GM18502 (cell line): ENCODE results near the gene KIAA1755.

Source experiments
- ATAC-seq: cut with Tn5 transposase; IDR thresholded peaks from one replicate; pipeline ENCODE4 v1.9.1; 2021; ENCODE audit warnings: mild to moderate bottlenecking; ENCODE audit not compliant: unreplicated experiment, poor library complexity

The KIAA1755 gene

DNA sequence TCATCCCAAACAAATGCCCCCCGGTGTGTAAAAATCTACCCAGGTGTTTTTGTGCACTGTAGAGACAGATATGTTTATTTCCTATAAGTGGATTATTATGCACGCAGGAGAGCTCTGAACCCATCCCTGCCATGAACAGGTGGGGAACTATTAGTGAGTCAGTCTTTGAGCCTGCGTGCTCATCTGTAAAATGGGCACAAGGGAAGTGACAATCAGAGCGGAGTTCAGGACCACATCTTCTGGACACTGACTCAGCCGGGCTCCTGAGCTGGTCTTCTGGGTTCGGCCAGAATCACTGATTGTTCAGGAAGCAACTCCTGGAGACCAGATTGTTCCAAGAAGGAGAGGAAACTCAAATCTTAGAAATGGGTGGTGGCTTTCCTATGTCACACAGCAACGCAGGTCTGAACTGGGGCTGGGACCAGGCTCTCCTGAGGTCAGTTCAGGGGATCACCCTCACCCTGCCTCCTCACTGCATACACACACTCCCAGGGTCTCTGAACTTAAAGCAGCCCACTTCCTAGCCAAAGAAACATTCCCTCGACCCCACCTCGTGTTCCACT is 68.1 kb downstream of the KIAA1755 start:
- no peak for ATAC-seq

DNA sequence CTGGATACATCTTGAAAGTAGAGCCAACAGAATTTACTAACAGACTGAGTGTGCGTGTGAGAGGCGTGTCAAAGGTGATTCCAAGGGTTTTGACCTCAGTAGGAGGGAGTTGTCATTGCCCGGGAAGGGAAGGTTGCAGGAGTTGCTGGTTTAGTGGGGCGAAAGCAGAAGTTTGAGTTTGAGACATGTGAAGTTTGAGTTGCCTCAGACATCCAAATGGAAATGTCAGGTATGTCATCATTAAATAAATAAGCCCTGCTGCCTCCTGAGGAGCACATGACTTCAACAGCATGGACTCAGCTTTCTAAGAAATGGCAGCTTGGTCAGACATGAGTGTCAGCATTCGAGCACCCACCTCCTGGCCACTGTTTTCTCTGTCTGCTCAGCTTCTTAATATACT is 68.9 kb downstream of the KIAA1755 start:
- no peak for ATAC-seq

DNA sequence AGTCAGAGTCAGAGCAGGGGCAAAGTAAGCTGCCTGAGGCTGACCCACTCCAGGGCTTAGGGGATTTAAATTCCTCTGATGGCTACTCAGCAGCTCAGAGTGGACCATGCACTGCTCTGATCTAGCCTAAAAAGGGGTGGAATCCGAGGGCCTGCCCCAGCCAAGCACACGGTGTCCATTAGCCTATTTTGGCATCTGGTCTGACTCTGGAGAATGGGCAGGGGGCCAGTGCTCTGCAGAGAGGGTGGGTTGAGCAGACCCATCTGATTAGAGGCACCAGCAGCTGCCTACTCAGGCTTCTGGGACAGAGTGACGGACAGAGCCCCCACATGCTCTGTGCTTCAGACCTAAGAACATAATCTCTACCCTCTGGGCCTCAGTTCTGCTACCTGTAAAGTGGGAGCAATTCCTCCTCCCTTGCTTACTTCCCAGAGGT is 69.6 kb downstream of the KIAA1755 start:
- no peak for ATAC-seq

DNA sequence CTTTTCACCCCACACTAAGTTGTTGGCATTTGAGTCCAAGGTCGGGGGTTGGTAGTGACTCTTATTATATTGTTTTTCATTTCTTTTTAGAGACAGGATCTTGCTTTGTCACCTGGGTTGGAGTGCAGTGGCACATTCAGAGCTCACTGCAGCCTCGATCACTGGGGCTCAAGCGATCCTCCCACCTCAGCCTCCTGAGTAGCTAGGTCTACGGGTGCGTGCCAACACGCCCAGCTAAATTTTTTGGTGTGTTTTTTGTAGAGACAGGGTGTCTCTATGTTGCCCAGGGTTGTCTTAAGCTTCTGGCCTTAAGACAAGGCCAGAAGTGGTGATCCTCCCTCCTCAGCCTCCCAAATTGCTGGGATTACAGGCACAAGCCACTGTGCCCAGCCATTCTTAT is 70.4 kb downstream of the KIAA1755 start:
- ATAC-seq = no peak

DNA sequence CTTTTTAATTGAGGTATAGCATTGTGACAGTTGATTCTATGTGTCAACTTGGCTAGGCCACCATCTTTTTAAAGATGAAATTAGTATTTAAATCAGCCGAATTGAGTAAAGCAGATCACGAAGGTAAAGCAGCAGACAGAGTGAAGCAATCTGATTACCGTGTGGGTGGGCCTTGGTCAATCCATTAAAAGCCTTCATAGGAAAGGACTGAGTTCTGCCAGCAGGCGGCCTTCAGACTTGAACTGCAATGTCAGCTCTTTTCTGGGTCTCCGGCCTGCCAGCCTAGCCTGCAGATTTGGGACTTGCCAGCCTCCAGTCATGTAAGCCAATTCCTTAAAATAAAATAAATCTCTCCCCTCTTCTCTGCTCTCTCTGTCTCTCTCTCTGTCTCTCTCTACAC is 73.0 kb downstream of the KIAA1755 start:
- ATAC-seq = no peak

DNA sequence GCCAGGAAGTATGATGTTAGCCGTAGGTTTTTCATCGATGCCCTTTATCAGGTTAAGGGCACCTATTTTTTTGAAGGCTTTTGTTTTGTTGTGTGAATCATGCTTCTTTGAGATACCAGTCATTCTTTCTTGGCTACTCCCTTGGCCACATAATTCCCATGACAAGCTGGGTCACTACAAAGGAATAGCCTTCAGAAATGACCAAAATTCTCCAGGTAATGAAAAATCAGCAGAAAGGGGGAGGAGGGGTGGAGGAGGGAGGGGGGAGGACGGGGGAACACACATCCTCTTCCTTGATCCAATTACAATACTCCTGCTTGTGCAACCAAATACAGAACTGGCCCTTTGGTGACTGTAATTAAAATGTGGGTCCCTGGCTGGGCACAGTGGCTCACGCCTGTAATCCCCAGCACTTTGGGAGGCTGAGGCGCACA is 73.7 kb downstream of the KIAA1755 start:
- ATAC-seq = no peak

DNA sequence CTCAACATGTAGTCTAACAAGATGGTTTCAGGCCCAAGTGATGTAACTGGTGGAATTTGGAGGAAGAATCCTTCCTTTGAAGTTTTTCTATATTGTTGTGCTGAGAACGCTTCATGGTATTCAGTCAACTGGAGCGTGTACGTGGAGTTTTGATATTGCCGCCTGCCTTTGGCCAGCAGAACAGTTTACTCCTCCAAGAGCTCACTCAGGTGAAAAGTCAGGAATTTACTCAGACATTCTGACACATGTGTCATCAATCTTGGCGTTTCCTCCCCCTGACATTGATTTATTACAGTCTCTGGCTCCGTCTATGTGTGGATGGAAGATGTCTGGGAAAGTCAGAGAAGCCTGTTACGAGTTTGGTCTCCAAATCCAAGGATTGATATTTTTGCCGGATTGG is 76.4 kb downstream of the KIAA1755 start:
- no peak for ATAC-seq

DNA sequence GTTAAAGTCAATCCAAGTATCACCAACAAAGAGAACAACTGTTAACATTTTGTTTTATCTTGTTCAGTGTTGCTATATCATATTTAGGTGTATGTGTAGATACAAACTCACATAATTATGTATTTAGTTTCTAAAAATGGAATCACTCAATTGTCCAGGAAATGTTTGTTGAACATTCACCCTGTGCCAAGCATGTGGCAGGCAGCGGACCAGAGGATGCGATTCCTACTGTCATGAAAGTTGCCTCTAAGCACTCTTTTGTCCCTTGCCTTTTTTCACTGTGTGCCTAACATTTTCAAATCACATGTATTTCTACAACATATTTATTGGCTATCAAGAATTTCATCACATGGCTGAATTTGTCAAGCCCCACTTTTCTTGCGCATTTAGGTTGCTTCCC is 78.6 kb downstream of the KIAA1755 start:
- no peak for ATAC-seq

DNA sequence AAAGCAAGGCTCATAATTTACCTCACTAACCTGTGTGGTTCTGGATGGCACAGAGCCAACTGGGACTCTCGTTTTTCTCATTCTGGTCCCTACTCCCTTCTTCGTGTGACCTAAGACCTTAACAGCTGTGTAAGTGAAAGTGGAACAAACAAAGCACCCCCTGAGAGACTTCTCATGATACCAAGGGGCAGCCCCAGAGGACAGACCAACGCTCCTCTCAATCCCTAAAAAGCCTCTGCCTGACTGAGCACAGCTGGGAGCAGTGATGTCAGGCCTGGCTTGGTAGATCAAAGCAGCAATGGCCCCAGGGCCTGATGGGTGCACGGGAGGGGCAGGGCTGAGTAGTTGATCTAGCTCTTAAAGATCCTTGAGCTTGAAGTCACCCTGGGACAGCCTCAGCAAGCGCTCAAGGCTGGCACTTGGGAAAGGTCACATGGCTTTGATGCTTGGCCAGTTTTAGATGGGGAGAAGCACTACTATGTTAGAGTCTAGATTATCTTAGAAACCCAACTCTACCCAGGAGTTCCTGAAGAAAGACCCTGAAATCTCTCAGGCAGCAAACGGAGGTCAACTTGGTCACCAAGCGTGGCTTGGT is 79.2 kb downstream of the KIAA1755 start:
- ATAC-seq = peak; percentile 68

DNA sequence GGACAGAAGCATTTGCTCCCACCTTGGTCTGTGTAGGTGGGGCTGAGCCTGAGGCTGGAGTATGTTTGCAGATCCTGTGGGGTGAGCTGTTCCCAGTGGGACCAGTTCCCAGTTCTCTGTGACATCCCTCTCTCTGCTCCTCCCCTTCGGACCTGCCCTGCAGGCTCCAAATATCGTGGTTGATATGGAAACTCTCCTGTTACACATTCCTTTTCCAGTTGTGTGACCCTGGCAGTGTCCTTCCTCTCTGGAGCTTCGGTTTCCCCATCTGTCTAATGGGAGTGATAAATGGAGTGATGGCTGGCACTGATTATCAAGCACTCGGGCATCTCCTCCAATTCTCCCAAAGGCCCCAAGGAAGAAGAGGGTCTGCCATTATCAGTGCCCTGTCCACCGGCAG is 79.8 kb downstream of the KIAA1755 start:
- no peak for ATAC-seq

DNA sequence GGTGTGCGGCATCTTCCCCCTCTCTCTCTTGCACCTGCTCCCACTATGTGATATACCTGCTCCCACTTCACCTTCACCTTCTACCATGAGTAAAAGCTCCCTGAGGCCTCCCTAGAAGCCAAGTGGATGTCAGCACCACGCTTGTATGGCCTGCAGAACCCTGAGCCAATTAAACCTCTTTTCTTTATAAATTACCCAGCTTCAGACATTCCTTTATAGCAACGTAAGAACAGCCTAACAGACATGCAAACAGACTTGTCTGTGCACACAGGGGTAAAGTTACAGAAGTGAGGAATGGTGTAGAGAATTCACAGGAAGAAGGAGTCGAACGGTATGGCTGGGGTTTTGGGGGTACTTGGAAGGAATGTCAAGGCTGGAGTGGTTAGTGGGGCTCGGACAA is 80.7 kb downstream of the KIAA1755 start:
- no peak for ATAC-seq

DNA sequence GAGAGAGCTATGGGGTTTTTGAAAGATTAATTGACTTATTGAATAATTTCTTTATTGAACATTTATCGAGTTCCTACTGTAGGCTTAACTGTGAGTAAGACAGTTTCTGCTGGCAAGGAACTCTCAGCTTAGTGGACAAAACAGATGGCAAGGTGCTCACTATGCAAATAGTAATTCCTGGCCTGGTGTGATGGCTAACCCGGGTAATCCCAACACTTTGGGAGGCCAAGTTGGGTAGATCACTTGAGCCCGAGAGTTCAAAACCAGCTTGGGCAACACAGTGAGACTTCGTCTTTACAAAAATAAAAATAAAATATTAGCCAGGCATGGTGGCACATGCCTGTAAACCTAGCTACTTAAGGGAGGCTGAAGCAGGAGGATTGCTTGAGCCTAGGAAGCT is 82.0 kb downstream of the KIAA1755 start:
- no peak for ATAC-seq

DNA sequence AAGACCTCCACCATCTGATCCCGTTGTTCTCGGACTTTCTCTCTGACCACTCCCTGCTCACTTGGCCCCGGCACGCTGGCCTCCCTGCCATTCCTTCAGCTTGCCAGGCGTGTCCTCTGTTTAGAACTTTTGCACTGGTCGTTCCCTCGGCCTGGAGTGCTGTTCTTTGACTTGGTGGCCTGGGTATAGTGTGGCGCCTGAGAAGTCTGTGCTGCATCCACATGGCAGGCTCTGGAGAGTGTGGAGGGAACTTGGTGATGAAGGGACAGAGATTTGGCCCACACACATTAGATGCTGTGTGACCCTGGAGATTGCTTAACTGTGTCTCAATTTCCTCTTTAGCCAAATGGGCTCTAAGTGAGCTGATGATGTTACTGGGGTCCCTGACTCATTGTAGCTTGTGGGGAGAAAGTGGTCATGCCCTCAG is 82.5 kb downstream of the KIAA1755 start:
- no peak for ATAC-seq

DNA sequence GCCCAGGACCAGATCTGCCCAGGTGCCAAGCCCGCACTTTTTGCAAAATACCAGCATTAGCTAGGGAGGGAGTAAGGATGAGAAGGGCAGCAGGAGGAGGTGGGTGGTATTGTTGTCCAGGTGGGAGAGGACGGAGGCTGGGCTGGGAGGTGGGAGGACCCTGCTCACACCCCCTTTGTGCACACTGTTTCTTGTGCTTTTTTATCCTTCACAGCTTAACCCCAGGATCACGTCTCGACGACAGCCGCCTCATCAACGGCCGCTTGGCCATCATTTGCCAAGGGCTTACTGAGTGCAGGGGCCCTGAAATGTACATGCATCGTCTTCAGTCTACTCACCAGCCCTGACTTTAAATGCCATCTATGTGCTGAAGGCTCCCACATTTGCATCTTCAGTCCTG is 83.3 kb downstream of the KIAA1755 start:
- ATAC-seq = no peak

DNA sequence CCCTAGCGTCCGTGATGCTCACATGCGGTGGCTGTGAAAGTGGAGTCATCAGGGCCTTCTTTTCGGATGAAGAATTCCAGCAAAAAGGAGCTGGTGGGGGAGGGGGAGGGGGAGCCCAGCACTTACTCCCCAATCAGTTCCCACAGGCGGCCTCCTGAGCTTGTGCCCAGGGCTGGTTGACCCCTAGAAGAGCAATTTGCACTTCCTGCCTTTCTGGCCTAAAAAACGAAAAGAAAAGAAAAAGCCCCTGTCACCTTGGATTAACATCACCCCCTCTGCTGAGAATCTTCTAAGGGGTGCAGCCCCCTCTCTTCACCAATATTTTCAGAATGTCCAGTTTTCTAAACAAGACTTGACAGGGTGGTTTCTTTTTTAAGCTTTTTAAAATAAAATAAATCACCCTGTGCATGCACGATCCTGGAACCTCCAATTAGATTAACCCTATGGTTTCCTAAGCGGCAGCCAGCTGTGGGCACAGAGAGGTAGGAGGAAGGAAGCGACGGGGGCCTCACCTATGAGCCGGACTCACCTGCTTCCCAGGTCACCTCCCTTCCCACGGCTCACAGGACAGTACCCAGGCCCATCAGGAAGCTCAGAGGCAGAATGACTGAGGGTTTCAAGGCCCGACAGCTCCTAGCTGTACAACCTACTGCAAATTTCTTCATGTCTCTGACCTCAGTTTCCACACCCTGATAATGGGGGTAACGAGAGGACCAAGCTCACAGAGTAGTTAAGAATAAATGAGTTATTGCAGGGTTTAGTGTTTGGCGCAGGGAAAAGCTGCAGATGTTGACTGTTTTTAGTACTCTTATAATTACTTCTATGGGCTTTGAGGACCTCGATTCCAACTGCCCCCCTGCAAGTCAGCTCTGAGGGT is 85.0 kb downstream of the KIAA1755 start:
- ATAC-seq = no peak

DNA sequence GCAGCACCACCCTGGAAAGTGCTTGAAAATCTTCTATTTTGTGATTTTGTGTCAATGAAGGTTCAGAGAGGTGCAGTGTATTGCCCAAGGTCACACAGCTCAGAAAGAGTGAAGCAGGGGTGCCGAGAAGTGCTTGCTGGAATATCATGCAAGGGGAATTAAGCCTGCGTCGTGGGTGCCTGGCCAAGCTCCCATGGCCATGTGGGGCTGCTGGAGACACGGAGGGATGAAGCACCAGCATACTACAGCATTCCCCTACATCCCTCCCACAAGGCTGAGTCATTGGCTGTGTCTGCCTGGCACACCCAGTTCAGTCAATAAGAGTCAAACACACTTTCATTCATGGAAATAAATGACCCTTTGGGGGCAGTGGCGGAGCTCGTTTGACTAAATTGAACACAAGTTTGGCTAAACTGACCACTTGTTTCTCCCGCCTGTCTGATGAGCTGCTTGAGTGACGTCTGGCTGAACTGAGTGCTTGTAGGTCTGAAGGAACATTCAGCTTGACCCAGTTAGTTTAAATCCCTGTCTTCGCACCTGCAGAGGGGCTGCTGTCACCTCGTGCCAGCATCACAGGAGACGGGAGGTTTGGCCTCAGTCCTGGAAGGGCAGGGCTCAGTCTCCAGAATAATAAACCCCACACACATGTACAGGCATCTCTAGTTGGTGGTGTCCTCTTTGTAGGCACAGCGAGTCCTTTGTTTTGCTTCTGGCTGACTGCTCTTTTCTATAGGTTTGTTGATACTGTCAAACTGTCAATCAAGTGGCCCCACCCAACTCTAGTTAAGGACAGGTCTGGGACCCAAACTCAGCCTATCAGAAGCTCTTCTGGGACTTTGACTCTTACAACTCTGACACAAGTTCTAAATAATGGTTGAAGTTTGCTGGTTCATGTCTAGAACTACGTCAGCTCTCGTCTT is 87.0 kb downstream of the KIAA1755 start:
- ATAC-seq = no peak

DNA sequence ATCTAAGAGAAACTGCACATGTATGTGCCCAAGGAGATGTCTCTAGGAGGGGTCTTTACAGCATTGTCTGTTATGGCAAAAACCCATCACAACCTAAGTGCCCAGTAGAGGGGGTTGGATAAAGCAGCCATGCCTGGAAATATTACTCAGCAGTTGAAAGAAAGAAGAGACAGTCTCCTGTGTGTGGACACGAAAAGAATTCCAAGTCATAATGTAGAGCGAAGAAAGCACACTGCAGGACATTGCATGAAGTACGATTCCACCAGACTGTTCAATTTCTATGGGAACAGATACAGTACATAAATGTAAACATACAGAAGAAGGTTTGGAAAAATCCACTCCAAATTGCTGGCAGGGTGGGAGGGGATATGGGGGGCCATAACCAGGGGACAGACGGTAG is 88.1 kb downstream of the KIAA1755 start:
- no peak for ATAC-seq

DNA sequence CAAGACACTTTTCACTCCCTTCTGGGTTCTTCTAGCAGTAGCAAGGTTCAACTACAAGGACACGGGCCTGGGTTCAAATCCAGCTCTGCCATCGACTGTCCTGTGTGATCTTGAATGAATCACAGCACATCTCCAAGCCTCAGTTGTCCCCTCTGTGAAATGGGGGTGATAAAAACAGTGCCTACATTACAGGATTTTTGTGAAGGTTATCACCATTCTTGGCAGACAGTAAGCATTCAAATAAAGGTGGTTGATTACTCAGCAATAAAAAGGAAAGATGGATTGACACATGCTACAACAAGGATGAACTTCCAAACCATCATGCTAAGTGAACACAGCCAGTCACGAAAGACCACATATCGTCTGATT is 88.9 kb downstream of the KIAA1755 start:
- no peak for ATAC-seq

DNA sequence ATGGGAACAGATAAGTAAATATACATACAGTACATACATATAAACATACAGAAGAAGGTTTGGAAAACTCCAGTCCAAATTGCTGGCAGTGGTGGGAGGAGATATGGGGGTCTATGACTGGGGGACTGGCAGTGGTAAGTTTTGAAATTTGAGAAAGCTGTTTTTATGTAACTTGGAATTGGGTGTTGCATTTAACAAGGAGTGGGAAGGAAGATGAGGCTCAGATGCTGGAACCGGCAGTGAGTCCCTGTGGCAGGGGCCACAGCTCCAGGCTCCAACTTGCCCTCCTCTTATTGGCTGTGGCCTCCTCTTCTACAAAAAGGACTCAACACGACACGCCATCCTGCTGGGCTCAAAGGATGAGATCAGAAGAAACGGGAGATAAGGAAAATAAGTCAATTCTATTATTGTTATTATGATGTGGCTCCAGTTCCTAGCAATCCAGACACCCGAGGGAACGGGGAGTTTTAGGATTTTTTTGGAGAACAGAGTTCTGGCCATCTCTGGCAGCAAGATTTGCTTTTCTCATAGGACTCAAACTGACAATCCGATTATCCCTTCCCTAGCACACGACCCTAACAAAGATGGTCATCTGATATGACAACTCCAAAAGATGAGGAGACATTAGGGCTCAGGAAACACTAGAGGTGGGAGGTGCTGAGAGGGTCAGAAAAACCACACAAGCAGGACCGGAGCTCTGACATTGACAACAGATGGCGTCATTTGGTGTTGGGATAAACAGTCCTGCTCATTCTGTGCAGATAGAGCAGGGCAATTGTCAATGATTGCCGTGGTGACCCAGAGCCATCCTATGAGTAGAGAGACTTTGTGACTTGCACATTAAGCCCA is 89.5 kb downstream of the KIAA1755 start:
- ATAC-seq = no peak
